ENCODE data around the gene RSRC1. TPM values are rescaled to one million over a fixed set of nuclear protein-coding genes. Genes with fewer than 3 reads are reported as not detected.

Gene RSRC1
- total RNA-seq, 1 experiment from 2014 or later, result 21.7 TPM

Other genes with a start within 250 kb of the RSRC1 start
- not detected in 2 replicates for gene SHOX2, start 3.7 kb upstream of the RSRC1 start, total RNA-seq (2014; rRNA removed; shearing (Covaris generic))